ENCODE results near the gene GRM5.
A peak's percentile ranks its signal among the peaks of the same experiment; 100 is the strongest.
"Not testable (repeated sequence)": the region's sequence is repeated elsewhere in the genome, so short reads cannot be mapped to it uniquely, and the experiment has no call there.

Gene GRM5

DNA sequence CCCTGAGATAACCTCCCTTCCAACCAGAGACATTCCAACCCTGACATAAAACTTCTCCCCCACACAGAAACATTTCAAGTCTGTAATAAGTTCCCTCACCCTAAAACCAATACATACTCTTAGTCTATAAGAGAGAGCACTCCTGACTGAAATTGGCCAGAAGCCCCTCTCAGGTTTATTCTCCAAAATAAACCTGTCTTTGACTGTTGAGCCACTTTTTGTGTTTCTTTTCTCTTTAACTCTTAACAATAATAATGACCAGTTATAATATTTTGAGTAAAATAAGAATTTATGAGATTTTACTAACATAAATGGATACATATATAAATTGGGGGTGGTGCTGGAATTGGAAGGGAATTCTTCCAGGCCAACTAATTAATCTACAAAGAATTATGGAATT, 93.6 kb downstream of the GRM5 start:
- DNase-seq, result no peak

DNA sequence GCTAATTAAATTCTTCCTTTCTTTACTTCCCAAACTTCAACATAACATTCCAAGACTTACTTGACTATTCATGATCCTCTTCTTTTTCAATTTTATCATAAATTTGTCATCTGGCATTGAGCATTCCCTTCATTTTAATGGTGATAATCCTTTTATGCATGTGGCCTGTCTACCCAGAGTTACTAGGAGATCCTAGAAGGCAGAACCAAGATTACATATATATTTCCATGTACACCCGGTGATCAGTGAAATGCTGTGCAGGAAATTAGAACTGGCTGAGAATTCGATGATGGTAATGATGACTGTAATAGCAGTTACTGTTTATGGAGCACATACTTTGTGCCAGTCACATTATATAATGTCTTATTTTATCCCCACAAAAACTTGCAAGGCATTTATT, 104.2 kb downstream of the GRM5 start:
- not testable (repeated sequence) for DNase-seq

DNA sequence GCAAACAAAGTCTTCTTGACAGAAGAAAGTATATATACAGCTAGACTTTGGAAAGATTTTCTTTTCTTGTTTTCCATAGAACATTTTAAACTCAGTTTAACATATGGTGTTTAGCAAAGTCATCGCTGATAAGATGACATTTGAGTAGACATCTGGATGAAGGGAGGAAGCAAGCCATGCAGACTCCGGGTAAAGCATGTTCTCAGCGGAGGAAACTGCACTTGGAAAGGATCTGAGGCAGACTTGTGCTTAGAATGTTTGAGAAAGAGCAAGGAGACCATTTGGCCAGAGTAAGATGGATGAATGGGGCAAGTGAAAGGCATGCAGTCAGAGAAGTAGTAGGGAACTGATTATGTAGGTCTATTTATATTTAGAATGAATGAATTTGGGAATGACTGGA, 105.9 kb downstream of the GRM5 start:
- DNase-seq, result not testable (repeated sequence)

DNA sequence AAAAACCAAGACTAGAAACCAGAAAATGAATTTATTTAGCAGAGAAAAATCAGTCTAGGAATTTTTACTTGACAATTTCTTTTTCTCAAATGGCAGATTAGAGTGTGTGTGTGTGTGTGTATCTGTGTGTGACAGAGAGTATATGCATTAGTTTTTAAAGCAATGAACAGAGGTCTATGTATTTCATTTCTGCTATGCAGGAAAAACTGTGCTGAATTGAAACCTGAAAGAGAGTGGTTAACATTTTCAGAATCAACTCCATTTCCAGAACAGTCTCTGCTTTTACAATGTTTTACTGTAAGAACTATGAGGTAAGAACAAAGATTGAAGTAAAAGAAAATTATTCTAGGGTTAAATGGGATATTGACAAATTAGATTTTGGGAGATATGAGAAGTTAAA, 114.8 kb downstream of the GRM5 start:
- DNase-seq, result no peak

DNA sequence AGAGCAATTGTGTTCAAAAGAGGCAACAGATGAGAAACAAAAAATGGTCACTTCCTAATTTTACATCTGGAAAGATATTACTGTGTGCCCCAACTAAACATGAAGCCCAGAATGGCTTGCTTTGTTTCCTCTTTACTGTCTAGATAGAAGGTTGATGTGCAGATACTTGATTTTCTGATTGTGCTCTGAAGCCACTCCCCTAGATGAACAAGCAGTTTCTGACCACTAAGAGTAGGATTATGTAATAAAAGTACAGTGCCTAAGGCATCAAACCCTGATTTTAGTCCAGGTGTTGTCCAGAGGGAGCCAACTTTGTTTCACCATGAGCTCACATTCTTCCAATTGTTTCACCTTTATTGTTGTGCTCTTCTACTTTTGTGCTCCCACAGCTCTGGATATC, 116.9 kb downstream of the GRM5 start:
- not testable (repeated sequence) for DNase-seq

DNA sequence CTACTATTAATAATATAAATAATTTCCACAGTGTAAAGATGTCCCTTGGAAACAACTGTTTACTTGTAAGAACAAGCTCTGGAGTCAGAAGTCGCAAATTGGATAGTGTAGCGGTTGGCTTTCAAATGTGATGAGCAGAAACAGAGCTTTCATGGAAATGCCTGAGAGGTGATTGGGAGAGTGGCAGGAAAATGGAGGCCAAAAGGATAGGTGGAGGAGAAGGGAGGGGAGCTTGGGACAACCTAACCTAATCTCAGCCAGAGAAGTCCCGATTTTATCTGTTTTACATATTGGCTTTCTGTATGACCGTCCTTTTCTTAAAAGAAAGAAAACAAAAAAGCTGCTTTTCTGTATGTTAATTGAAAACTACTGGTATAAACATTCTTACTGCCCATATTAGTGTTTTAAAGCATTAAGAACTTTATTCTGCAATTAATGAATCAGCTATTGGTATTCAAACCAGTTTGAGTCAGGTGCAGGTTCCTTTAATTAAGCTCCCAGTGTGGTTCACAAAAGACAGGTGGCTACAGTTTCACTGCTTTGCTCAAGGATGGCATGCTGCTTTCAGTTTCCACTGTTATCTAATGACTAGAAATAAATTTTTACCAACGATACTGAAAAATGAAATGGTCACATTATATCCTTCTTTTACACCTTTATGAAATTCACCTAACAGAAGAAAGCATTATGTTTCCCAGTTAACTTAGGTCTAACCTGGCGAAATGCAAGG, 117.8 kb downstream of the GRM5 start:
- DNase-seq, result not testable (repeated sequence)

DNA sequence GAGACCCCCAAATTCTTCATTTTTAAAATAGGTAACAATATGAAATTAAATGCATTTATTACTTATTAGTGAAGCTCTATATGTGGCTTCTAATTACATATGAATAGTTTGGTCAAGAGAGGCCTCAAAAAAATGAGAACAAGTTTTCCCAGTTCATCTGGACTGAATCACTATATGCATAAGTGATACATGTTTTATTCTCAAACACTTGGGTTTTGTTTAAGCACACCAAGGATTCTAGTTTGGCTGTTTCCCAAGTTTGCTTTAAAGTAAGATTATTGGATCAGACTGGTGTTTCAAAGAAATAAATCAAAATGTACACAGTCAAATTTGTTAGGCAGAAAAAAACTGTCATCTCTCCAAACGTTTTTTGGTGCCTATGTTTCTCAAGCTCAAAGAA, 136.1 kb downstream of the GRM5 start:
- DNase-seq, result not testable (repeated sequence)

DNA sequence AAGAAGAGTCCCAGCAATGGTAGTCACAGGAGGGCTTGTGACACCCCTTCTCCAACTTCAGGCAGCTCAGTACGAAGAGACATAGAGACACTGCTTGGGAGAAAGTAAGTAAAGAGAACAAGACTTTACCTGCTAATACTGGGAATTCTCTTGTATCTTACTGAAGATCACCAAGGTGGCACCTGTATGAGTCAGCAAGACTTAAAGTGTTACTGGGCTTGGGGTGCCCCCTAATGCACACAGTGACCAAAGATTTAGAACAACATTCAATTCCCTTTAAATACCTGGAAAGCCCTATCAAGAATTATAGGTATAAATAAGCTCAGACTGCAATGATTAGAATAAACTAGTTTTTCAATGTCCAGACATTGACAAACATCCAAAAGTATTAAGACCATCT, 148.7 kb downstream of the GRM5 start:
- not testable (repeated sequence) for DNase-seq

DNA sequence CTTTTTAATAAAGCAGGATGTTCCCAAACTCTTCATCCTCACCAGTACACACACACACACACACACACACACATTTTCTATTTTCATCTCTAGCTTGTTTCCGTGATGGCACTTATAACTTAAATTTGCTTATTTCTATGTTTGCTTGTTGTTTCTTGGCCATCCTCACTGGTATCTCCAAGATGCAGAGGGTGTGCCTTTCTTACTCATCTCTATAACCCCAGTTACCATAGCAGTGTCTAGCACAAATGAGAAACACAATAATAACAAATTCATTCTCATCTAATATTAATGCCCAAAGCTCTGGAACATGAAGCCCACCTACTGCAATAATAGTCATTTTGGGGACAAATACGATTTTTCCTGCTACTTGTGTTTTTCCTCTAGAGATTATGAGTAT, 156.3 kb downstream of the GRM5 start:
- no peak for DNase-seq

DNA sequence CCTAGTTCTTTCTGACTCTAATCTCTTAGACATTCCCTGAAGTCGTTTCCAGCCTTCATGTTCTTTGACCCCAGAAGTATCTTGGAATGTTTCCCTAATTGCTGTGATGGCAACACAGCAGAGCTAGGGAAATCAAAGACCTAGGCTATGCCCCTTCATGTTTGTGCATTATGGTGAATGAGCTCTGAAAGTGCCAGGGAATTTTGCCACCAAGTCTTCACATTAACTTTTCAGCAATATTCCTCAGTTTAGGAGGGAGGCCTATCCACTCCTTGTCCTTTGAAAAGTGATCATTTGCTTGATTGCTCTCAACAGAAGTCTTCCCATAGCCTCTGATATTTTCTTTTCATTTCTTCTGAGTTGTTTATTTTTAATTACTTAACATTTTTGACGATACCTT, 164.3 kb downstream of the GRM5 start:
- DNase-seq, result not testable (repeated sequence)

DNA sequence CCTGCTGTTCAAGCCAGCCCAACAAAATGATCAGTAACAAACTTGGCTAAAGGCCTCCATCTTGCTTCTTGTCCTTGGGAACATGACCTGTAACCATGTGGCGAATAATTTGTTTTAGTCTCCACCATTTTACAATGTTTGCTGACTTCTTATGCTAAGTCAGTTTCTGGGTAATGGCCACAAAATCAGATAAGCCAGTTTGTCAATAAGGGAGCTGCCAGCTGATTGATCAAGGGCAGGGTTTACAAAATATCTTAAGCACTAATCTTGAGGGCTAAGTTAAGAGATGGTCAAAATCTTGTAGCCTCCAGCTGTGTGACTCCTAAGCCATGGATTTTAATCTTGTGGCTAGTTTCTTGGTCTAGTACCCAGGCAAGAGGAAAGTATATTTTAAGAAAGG, 176.9 kb downstream of the GRM5 start:
- not testable (repeated sequence) for DNase-seq

DNA sequence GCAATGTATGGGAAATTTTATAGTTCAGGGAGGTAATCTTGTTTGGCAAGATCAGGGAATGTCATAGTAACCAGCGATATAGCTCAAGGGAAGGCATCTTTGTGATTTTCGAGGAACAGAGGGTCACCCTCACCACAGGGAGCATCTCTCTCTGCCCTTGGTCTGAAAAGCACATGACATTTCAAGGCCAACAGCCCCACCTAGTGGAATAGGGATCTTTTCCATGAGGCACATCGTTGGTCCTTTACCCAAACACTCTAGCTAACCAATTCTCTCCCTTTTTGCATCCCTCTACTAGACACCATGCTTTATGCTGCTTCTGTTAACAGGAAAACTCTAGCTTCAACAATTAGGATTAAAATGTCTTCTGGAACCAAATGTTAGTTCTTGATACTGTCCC, 179.0 kb downstream of the GRM5 start:
- DNase-seq, result peak; percentile 41 to 73

DNA sequence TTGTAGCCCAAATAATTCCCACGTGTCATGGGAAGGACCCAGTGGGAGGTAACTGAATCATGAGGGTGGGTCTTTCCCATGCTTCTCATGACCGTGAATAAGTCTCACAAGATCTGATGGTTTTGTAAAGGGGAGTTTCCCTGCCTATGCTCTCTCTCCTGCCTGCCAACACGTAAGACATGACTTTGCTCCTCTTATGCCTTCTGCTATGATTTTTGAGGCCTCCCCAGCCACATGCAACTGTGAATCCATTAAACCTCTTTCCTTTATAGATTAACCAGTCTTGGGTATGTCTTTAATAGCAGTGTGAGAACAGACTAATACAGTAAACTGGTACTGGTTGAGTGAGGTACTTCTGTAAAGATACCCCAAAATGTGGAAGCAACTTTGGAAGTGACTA, 183.0 kb downstream of the GRM5 start:
- not testable (repeated sequence) for DNase-seq

DNA sequence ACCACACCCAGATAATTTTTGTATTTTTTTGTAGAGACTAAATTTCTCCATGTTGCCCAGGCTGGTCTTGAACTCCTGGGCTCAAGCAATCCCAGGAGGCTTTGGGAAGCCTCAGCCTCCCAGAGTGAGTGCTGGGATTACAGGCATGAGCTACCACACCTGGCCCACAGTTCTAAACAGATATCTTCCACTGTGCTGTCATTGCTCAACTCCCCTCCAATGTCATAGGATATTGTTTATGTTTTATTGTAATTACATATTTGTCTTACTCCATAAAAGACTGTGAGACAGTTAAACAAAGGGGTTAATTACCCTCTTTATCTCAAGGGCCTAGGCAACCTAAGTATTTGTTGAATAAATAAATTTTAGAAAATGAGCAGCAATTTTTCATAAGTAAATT, 204.2 kb downstream of the GRM5 start:
- DNase-seq, result peak in 1 of 2 experiments; percentile 19

DNA sequence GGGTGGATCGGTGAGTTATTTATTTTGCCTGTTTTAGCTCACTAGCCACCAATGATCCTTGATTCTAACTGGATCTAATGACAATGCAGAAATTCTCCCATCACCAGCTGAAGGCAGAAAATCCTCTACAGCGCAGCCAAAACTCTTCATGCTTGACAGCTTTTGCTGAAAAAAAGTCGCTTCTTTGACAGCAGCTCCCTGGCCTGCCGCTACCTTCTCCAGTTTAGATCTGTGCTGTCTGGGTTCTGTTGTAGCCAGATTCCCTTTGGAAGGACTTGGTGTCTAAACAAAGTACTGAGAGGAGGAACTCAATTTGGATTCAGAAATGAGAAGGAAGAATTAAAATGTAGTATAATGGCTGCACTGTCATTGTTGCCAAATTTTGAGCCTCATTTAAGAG, 205.4 kb downstream of the GRM5 start:
- DNase-seq, result not testable (repeated sequence)

DNA sequence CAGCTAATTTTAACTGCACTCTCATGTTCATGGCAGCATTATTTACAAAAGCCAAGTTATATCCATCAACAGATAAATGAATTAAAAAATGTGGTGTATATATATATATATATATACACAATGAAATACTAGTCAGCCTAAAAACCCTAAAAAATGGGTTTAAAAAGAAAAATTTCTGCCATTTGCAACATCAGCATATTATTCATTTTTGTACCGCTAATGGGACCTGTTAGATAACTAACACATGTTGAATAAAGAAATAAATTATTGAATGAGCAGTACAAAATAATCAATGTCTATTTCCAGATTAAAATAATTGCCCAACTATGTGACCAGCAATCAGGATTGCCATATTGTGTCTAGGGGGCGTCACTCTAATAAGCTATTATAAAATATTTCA, 211.8 kb downstream of the GRM5 start:
- not testable (repeated sequence) for DNase-seq

DNA sequence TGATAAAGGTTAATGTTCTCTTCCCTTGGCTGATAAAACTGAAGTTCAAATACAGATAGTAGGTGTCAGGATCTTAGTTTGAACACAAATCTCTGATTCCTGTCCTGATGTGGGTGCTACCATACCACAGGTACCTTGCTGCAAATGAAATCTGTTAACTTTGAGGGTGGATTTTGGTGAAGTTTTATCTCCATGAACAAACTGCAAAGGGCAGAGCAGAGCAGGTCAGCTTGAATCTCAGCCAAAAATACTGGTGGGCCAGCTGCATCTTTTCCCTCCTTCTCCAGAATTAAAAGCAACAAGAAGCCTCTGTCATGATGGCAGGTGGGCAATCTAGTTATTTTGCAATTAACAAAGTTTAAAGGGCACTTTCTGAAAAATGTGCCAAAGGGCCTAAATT, 214.2 kb downstream of the GRM5 start:
- not testable (repeated sequence) for DNase-seq

DNA sequence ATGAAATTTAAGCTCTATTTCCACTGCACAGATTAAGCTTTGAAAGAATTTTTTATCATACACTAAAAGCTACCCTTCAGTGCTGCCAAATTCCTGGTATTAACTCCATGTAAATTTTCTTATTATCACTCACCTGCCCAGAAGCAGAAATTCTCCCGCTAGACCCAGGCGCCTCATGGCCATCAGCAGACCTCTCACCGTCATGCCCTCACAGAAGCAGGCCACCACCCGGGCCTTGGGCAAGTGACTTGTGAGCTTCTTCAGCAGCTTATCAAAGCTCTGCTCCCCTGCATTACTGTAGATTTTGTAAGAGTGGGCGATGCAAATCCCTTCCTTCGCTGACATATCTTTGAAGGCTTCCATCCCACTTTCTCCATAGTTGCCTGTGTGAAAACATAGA, 216.0 kb downstream of the GRM5 start:
- not testable (repeated sequence) for DNase-seq

DNA sequence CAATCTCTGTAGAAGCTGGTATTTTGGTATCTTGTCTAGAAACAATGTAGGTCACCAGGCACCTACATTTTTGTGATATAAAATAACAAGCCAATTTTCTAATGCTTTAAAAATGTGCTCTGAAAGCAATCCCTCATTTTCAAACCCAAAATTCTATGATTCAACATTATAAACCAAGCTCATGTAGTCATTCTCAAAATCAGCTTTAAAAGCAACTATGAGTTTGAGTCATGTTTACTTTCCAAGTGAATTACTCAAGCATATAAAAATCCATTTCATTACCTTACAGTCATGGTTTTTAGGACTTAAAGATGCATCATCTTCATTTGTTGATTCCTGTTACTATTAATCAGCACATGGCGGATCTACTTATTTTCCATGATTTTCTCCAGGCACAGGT, 216.4 kb downstream of the GRM5 start:
- no peak for DNase-seq

DNA sequence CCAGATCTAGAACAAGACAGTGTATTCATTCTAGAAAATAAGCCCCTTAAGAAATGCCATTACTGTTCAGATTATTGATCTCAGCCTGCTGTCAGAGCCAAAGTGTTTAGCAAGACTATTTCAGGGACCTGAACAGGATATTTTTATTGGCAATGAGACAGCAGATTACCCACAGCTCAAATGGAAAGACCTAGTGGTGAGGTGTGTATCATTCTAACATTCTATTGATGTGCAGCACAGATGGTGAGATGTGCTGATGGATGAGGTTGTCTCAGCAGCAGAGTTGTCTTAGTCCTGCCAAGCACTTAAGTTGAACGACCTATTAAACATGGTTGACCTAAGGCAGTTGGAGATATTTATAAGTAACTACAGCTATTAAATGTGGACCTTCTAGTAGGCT, 219.5 kb downstream of the GRM5 start:
- not testable (repeated sequence) for DNase-seq

DNA sequence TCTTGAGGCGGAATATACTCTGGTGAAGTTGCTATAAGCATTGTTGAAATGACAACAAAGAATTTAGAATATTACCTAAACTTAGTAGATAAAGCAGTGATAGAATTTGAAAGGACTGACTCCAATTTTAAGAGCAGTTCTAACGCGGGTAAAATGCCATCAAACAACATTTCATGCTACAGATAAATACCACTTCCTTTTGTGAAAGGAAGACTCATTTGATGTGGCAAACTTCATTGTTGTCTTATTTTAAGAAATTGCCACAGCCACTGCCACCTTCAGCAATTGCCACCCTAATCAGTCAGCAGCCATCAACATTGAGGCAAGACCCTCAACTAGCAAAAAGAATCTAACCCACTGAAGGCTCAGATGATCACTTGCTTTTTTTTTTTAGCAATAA, 220.8 kb downstream of the GRM5 start:
- DNase-seq, result not testable (repeated sequence)

DNA sequence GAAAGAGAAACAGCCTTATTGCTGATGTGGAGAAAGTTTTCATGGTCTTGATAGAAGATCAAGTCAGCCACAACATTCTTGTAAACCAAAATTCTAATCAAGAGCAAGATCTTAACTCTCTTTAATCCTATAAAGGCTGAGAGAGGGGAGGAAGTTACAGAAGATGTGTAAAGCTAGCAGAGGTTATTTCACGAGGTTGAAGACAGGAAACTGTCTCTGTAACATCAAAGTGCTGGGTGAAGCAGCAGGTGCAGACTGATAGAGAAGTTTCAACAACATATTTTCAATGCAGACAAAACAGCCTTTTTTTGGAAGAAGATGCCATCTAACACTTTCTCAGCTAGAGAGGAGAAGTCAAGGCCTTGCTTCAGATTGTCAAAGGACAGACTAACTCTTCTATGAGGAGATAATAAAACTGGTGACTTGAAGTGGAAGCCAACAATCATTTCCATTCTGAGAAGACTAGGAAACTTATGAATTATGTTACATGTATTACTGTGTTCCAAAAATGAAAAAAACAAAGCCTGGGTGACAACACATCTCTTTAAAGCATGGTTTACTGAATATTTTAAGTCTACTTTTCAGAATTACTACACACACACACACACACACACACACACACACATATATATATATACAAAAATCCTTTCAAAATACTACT, 221.9 kb downstream of the GRM5 start:
- DNase-seq, result not testable (repeated sequence)

DNA sequence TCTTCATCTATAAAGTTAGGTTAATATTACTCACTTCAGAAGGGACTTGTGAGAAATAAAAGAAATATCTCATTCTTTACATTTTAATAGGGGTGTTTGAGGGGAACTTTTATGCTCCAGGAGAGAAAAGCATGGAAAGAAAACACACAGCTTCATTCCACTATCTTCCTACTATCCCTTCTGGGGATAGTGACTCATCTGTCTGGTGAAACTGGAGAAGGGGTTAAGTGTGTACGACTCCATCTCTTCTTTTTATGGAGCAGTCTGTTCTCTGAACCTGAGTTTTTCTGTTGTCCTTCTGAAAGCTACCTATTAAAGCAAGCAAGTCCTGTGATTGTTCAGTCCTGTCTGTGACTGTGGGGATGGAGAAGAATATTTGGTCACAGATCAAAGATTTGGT, 227.6 kb downstream of the GRM5 start:
- DNase-seq, result not testable (repeated sequence)

DNA sequence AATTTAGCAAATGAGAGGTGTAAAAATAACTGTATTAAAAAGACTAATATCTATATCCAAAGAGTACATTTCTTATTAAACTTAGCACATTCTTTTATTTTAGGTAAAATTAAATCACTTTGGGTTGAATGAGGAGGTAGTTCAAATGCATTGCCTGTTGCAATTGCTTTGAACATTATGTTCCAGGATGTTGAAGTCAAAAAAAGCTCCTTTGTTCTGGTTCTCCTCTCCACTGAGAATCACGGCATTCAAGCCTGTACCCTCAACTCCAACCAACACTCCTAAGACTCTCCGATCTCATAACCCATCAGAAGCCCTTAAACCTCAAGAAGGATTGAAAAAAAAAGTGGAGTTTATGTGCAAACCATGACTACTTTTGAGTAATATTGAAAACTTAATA, 230.1 kb downstream of the GRM5 start:
- not testable (repeated sequence) for DNase-seq

Data from NCI-H526 (cell line).